Activated T-helper 1 cell treated with anti-CD3 and anti-CD28 coated beads, Interleukin-12 subunit alpha, Interleukin-12 subunit beta, Interleukin-2, Interleukin-4 antibody, amounts not matched to agents 30 ng/mL and 10 ng/mL and 1 ng/mL, durations not matched to agents 14 hours and 24 hours and 36 hours (primary cell): ENCODE data around the gene SPTBN4. TPM values are rescaled to one million over a fixed set of nuclear protein-coding genes. Genes with fewer than 3 reads are reported as not detected.
"Not testable (repeated sequence)": the region's sequence is repeated elsewhere in the genome, so short reads cannot be mapped to it uniquely, and the experiment has no call there.

Source experiments
- DNase-seq: peaks from one replicate; pipeline ENCODE4 v3.0.0; 2021; ENCODE audit warnings: low spot score
- H3K27ac Mint-ChIP-seq: one replicate; pipeline ENCODE4 v1.8.0; 2021; ENCODE audit warnings: mild to moderate bottlenecking, mixed read lengths
- H3K27me3 Mint-ChIP-seq: one replicate; pipeline ENCODE4 v1.8.0; 2022; ENCODE audit warnings: mild to moderate bottlenecking, moderate library complexity, mixed read lengths; ENCODE audit not compliant: insufficient read depth
- H3K36me3 Mint-ChIP-seq: one replicate; pipeline ENCODE4 v1.8.0; 2021; ENCODE audit warnings: low read depth, mixed read lengths
- H3K4me1 Mint-ChIP-seq: one replicate; pipeline ENCODE4 v1.8.0; 2021; ENCODE audit warnings: low read depth, mixed read lengths
- H3K4me3 Mint-ChIP-seq: one replicate; pipeline ENCODE4 v1.8.0; 2021; ENCODE audit warnings: mild to moderate bottlenecking, moderate library complexity, mixed read lengths
- H3K9me3 Mint-ChIP-seq: one replicate; pipeline ENCODE4 v1.8.0; 2021; ENCODE audit warnings: mixed read lengths
- intact Hi-C: fragments of 100-400 bp; cut with micrococcal nuclease; formaldehyde crosslinking; loops from one replicate; pipeline ENCODE4 v1.15.1; 2024
- total RNA-seq: library from RNA; stranded (reverse); gene quantifications from 2 replicates; pipeline ENCODE4 v1.2.3, GENCODE V29; 2022

SPTBN4 gene
- total RNA-seq, 1 donor from 2014 or later = 0.21 TPM

DNA sequence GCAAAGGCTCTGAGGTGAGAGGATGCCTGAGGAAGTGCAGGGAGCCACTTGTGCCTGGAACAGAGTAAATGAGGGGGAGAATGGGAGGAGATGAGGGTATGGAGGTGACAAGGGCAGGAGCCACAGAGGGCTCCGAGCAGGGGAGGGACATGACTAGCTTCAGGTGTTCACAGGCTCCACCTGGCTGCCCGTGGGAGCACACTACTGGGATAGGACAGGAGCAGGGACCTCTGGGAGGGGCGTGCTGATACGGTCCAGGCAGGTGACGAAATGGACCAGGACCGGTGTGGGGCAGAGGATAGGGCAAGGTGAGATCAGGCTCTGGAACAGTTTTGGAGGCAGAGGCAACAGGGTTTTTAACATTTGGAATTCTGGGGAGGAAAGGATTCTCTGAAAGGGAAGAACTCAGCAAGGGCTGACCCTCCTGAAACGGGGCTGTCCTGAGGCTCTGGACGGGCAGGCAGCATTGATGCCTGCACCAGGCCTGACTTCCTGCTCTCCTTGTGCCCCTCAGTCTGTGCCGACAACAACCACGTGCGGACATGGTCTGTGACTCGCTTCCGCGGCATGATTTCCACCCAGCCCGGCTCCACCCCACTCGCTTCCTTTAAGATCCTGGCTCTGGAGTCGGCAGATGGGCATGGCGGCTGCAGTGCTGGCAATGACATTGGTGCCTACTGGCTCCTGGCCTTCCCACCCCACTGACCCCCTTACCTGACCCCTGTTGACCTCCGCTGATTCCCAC lies 121.5 kb downstream of the SPTBN4 start:
- DNase-seq = no peak

DNA sequence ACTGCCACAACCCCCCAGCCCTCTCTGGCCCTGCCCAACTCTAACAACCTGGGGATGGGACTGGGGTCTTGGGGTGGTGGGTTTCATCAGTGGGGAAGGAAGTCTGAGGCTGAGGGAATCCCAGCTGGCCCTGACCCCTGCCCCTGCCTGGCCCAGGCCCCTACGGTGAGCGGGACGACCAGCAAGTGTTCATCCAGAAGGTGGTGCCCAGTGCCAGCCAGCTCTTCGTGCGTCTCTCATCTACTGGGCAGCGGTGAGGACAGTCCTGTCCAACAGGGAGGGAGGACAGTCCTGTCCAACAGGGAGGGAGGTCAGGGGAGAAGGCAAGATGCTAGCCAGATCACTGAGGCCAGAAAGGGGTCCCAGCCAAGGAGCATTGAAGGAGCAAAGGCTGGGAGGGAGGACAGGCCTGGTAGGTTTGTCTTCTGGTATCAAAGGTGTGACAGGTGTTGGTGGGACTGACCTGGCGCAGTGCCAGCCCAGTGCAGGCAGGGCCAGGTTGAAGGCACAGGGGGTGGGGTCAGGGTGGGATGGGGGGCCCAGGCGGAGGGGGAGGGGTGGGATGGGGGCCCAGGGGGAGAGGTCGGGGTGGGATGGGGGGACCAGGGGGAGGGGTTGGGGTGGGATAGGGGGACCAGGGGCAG lies 122.2 kb downstream of the SPTBN4 start:
- intact Hi-C loops = no loop called here
- DNase-seq = no peak
- H3K9me3 Mint-ChIP-seq = no peaks in the 10 kb centered on the region
- H3K4me3 Mint-ChIP-seq = no peak overlapping the region
- H3K36me3 Mint-ChIP-seq = peaks cover 39% of the 10 kb centered on the region
- H3K4me1 Mint-ChIP-seq = peaks cover 19% of the 10 kb centered on the region
- no peaks in the 10 kb centered on the region for H3K27me3 Mint-ChIP-seq
- H3K27ac Mint-ChIP-seq = no peak overlapping the region

More for the DNA sequence above, 121.5 kb downstream of the SPTBN4 start:
- H3K4me3 Mint-ChIP-seq = no peak overlapping the region
- no peak overlapping the region for H3K27ac Mint-ChIP-seq
- intact Hi-C loops = no loop called here
- H3K36me3 Mint-ChIP-seq = peaks cover 41% of the 10 kb centered on the region
- no peaks in the 10 kb centered on the region for H3K27me3 Mint-ChIP-seq
- peaks cover 17% of the 10 kb centered on the region for H3K4me1 Mint-ChIP-seq
- H3K9me3 Mint-ChIP-seq = no peaks in the 10 kb centered on the region

DNA sequence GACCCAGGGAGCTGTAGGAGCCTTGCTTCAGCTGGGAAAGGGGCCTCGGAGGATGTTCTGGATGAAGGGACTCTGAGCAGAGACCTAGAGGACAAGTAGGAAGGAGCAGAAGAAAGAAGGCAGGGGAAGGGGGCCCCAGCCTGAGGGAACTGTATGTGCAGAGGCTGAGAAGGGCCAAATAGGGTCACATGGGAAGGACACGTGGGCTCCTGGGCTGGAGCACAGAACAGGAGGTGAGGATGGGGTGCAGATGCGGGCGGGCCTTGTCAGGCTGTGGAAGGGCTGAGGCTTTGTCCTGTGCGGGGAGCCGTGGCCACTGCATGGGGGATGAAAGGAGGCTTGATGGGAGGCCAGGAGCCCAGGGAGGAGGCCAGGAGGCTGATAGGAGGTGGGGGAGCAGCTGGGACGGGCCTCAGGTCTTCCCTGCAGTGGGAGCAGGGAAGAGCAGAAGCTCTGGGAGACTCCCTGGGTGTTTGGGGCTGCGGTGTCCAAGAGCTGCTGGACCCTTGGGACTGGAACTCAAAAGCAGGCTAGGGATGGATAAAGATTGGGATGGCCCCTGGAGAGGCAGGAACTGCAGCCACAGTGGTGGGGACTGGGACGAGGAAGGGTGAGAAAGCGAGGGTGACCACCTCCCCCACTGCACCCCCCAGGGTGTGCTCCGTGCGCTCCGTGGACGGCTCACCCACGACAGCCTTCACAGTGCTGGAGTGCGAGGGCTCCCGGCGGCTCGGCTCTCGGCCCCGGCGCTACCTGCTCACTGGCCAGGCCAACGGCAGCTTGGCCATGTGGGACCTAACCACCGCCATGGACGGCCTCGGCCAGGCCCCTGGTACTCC lies 123.0 kb downstream of the SPTBN4 start:
- H3K36me3 Mint-ChIP-seq = peaks cover 32% of the 10 kb centered on the region
- H3K27me3 Mint-ChIP-seq = peaks cover under 1% of the 10 kb centered on the region
- DNase-seq = no peak
- no peak overlapping the region for H3K27ac Mint-ChIP-seq
- no peak overlapping the region for H3K4me3 Mint-ChIP-seq
- H3K9me3 Mint-ChIP-seq = no peaks in the 10 kb centered on the region
- peaks cover 27% of the 10 kb centered on the region for H3K4me1 Mint-ChIP-seq
- intact Hi-C loops = no loop called here

DNA sequence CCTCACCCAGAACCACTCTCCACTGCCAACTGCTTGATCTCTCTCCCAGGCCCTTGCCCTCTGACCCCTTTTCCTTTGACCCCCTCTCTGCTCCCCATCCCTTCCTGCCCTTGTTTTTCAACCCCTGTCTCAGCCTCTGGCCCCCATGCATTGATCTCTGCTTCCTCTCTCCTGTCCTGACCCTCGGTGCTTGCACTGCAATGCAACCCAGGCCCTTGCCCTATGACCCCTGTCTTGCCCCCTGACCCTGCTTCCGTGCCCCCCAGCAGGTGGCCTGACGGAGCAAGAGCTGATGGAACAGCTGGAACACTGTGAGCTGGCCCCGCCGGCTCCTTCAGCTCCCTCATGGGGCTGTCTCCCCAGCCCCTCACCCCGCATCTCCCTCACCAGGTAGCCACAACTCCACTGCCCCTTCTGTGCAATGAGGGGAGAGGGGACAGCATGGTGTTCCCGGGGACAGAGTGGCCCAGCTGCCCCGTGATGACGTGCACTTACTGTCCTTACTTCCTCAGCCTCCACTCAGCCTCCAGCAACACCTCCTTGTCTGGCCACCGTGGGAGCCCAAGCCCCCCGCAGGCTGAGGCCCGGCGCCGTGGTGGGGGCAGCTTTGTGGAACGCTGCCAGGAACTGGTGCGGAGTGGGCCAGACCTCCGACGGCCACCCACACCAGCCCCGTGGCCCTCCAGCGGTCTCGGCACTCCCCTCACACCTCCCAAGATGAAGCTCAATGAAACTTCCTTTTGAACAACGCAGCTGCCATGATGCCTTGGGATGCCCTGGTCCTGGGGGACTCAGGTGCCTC lies 123.9 kb downstream of the SPTBN4 start:
- peaks cover 3% of the 10 kb centered on the region for H3K27me3 Mint-ChIP-seq
- H3K27ac Mint-ChIP-seq = no peak overlapping the region
- intact Hi-C loops = no loop called here
- no peaks in the 10 kb centered on the region for H3K9me3 Mint-ChIP-seq
- peaks cover 29% of the 10 kb centered on the region for H3K36me3 Mint-ChIP-seq
- H3K4me3 Mint-ChIP-seq = no peak overlapping the region
- no peak for DNase-seq
- H3K4me1 Mint-ChIP-seq = peaks cover 27% of the 10 kb centered on the region

DNA sequence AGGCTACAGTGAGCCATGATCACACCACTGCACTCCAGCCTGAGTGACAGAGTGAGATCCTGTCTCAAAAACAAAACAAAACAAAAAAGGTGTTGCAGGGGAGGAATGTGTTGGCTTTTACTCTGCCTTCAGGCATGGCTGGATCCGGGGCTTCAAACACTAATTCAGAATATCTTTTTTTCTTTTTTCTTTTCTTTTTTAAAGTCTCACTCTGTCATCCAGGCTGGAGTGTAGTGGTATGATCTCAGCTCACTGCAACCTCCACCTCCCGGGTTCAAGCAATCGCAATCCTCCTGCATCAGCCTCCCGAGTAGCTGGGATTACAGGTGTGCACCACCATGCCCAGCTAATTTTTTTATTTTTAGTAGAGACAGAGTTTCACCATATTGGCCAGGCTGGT lies 124.9 kb downstream of the SPTBN4 start:
- H3K4me3 Mint-ChIP-seq, H3K9me3 Mint-ChIP-seq, DNase-seq, intact Hi-C loops, H3K27ac Mint-ChIP-seq: not testable (repeated sequence)
- H3K4me1 Mint-ChIP-seq = peaks cover 17% of the 10 kb centered on the region
- H3K36me3 Mint-ChIP-seq = peaks cover 19% of the 10 kb centered on the region
- peaks cover 11% of the 10 kb centered on the region for H3K27me3 Mint-ChIP-seq

DNA sequence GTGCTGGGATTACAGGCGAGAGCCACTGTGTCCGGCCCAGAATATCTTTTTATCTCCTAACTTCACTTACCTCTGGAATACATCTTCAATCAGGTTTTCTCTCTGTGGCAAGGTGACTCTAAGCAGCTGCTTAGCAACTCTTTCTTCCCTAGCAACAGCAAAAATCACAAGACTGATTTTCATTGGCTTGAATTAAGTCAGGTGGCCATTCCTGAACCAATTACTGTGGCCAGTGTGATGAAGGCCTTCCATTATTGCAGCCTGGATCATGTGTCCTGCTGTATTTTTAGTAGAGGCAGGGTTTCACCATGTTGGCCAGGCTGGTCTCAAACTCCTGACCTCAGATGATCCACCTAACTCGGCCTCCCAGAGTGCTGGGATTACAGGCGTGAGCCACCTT lies 125.4 kb downstream of the SPTBN4 start:
- Mint-ChIP-seq H3K4me1 (peaks cover 12% of the 10 kb centered on the region), H3K4me3 (no peak overlapping the region), H3K27me3 (peaks cover 13% of the 10 kb centered on the region), H3K27ac (no peak overlapping the region), H3K9me3 (no peaks in the 10 kb centered on the region), H3K36me3 (peaks cover 14% of the 10 kb centered on the region)
- no peak for DNase-seq
- intact Hi-C loops = no loop called here

DNA sequence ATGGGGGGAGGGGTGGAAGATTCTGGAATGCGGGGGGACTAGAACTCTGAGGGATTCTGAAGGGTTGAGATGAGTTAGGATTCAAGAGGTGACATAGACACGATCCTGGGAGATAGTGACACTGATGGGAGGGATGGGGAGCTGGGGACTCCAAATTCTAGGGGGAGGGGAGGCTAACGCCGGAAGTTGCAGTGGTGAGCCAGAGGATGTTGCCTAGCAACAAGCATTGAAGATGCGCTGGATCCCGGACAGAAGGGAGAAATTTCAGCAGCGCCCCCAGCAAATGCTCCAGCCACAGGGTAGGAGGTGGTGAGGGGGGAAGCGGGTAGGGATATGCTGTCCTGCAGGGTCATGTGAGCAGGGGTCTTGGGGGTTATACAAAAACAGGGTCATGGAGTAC lies 127.5 kb downstream of the SPTBN4 start:
- no peak for DNase-seq
- Mint-ChIP-seq H3K9me3 (no peaks in the 10 kb centered on the region), H3K27ac (peak overlapping the region; percentile 66), H3K27me3 (peaks cover 29% of the 10 kb centered on the region), H3K36me3 (peaks cover 2% of the 10 kb centered on the region), H3K4me3 (no peak overlapping the region), H3K4me1 (peaks cover 28% of the 10 kb centered on the region)
- intact Hi-C loops = no loop called here

DNA sequence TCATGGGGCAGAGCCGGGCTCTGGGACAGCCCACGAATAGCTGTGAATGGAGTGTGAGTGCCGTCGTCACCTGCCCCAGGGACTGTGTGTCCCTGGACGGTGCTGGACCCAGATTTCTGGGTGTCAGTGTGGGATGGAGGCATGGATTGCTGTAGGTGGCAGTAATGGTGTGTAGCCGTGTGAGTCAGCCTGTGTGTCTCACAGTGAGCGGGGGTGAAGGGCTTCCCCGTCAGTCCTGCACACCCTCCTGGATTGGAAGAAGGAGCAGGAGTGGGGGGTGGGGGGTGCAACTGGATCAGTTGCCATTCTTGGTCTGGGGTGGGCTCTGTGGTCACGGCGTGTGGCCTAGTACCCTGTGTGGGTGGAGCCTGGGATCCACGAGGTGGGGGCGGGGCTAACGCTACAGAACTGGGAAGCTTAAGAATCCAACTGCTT lies 127.9 kb downstream of the SPTBN4 start:
- no peak for DNase-seq
- Mint-ChIP-seq H3K4me3 (no peak overlapping the region), H3K27me3 (peaks cover 32% of the 10 kb centered on the region), H3K4me1 (peaks cover 32% of the 10 kb centered on the region), H3K9me3 (no peaks in the 10 kb centered on the region), H3K27ac (peak overlapping the region; percentile 66), H3K36me3 (peaks cover 2% of the 10 kb centered on the region)
- intact Hi-C loops = no loop called here

DNA sequence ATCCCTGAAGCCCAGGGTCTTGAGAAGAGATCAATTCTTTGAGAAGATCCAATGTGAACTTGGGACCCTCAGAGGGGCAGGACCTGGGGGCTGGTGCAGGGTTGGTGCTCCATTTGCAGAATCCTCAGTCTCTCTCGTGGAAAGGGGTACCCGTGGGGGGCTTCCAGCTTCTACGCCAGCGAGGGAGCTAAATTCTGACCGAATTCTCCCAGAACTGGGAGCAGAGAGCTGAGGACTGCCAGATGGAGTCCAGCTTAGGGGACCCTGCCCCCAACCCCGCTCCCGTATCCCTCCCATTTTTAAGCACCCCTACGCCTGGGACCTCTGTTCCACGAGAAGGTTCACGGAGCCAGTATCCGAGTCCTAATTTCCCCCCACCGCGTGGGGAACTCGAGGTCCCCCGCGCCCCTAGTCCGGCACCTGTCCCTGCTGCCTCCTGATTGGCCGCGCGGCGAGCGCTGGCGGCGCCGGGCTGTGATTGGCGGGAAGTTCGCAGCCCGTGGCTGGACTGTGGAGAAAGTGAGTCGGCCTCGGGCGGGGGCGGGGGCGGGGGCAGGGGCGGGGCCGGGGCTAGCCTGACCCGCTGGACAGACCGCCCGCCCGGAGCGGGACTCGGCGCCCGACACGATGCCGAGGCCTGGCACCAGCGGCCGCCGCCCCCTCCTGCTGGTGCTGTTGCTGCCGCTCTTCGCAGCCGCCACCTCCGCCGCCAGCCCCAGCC lies 130.0 kb downstream of the SPTBN4 start:
- no peak overlapping the region for H3K4me3 Mint-ChIP-seq
- H3K9me3 Mint-ChIP-seq = no peaks in the 10 kb centered on the region
- intact Hi-C loops = no loop called here
- H3K27ac Mint-ChIP-seq = no peak overlapping the region
- peaks cover 44% of the 10 kb centered on the region for H3K27me3 Mint-ChIP-seq
- H3K4me1 Mint-ChIP-seq = peaks cover 42% of the 10 kb centered on the region
- H3K36me3 Mint-ChIP-seq = peaks cover 2% of the 10 kb centered on the region
- no peak for DNase-seq

DNA sequence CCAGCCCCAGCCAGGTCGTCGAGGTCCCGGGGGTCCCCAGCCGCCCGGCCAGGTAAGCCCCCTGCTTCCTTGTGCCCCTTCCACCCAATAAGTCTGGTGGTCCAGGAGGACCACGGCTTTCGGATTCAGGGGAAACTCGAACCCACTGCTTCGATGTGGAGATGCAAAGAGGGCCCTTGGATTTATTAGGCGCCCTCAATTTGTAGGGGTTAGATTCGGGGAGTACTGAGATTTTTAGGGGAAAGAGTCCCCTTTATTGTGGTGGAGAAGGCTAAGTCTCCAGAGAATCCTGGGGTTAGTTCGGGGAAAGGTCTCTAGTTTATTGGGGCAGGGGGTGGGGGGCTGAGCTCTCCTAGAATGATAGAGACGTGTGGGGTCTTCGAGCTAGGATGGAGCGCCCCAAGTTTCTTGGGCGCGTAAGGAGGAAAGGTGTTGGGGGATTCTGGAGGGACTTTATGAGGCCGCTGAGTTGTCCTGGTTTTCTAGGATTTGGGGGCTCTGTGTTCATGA lies 130.6 kb downstream of the SPTBN4 start:
- intact Hi-C loops = no loop called here
- Mint-ChIP-seq H3K36me3 (no peaks in the 10 kb centered on the region), H3K9me3 (no peaks in the 10 kb centered on the region), H3K4me3 (peak overlapping the region; percentile 23), H3K4me1 (peaks cover 46% of the 10 kb centered on the region), H3K27ac (no peak overlapping the region), H3K27me3 (peaks cover 49% of the 10 kb centered on the region)
- DNase-seq = no peak

DNA sequence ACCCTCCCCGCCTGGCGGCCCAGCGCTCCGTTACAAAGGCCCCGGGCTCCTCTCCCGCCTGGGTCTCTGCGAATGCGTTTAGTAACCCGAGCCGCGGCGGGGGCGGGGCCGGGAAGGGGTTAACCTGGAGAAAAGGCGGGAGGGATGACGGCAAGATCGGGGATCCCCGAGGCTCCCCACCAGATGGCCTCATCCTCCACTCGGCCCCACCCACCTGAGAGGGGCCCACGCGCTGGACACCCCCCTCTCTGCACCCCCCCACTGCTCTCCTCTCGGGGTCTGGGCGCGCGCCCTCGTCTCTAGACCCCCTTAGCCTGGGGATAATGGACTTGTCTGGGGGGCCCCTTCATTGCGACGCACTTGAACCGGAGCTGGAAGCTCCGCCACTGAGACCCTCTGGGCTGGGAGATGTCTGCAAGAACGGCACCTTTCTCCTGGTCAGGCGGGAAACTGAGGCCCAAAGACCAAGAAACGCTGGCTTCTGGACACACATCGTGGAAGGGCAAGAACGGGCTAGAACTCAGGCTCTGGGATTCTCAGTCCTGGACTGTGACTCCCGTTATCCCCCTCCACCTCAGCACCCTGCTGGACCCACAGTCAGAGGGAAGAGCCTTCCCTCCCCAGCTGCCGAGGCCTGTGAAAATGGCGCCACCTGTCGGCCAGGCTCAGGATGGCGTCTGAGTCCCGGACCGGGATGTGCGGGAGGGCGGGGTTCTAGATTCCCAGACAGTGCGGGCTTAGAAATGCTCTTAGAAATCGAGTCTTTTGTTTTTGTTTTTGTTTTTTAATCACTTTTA lies 131.5 kb downstream of the SPTBN4 start:
- Mint-ChIP-seq H3K4me3 (no peak overlapping the region), H3K27ac (peak overlapping the region; percentile 40), H3K36me3 (no peaks in the 10 kb centered on the region), H3K9me3 (no peaks in the 10 kb centered on the region), H3K4me1 (peaks cover 50% of the 10 kb centered on the region), H3K27me3 (peaks cover 49% of the 10 kb centered on the region)
- intact Hi-C loops = loop anchor here (1.0 to 2.0 kb wide), 5 partner anchors 16 to 293 kb away; no protein-coding TSS in a partner anchor
- DNase-seq = peak; percentile 80
